ENCODE results near the gene DIPK1A. TPM values are rescaled to one million over a fixed set of nuclear protein-coding genes. Genes with fewer than 3 reads are reported as not detected.

The DIPK1A gene
- total RNA-seq, 1 donor from 2014 or later: 4.6 TPM

- ATAC-seq (no peak), DNase-seq (no peak)
- Histone ChIP-seq H3K9me3 (no peaks in the 10 kb centered on the region), H3K4me1 (peaks cover 7% of the 10 kb centered on the region), H3K4me3 (no peak overlapping the region), H3K36me3 (no peaks in the 10 kb centered on the region), H3K27ac (no peak overlapping the region), H3K27me3 (no peaks in the 10 kb centered on the region)
- no peak for TF ChIP-seq CTCF (IDR thresholded peaks at IDR 0.05)
- intact Hi-C loops (cut with DNase I): no loop called here
Measured at GRCh38 chr1:92808381-92808780, 152.9 kb downstream of the DIPK1A start.

GRCh38 chr1:92805216-92805615, 156.0 kb downstream of the DIPK1A start:
- no peak overlapping the region for H3K4me3 ChIP-seq
- no peak for TF ChIP-seq CTCF (IDR thresholded peaks at IDR 0.05)
- no peaks in the 10 kb centered on the region for H3K36me3 ChIP-seq
- intact Hi-C loops (cut with DNase I): no loop called here
- H3K4me1 ChIP-seq: peaks cover 7% of the 10 kb centered on the region
- peak overlapping the region; percentile 73 for H3K27ac ChIP-seq
- ATAC-seq: no peak
- DNase-seq: no peak
- H3K9me3 ChIP-seq: no peaks in the 10 kb centered on the region
- H3K27me3 ChIP-seq: no peaks in the 10 kb centered on the region

GRCh38 chr1:92804721-92805201, 156.5 kb downstream of the DIPK1A start:
- peak; percentile 76 for DNase-seq
- Histone ChIP-seq H3K4me1 (peaks cover 7% of the 10 kb centered on the region), H3K9me3 (no peaks in the 10 kb centered on the region), H3K4me3 (no peak overlapping the region), H3K36me3 (no peaks in the 10 kb centered on the region), H3K27me3 (no peaks in the 10 kb centered on the region), H3K27ac (peak overlapping the region; percentile 73)
- ATAC-seq: peak; percentile 99
- no peak for TF ChIP-seq CTCF (IDR thresholded peaks at IDR 0.05)
- intact Hi-C loops (cut with DNase I): no loop called here

GRCh38 chr1:92803140-92803887, 157.9 kb downstream of the DIPK1A start:
- TF ChIP-seq CTCF (IDR thresholded peaks at IDR 0.05): no peak
- Histone ChIP-seq H3K36me3 (no peaks in the 10 kb centered on the region), H3K9me3 (no peaks in the 10 kb centered on the region), H3K4me1 (peaks cover 7% of the 10 kb centered on the region), H3K4me3 (no peak overlapping the region), H3K27me3 (no peaks in the 10 kb centered on the region), H3K27ac (peak overlapping the region; percentile 32)
- ATAC-seq: no peak
- intact Hi-C loops (cut with DNase I): no loop called here
- DNase-seq: no peak

GRCh38 chr1:92797961-92798360, 163.3 kb downstream of the DIPK1A start:
- intact Hi-C loops (cut with DNase I): no loop called here
- no peak for TF ChIP-seq CTCF (IDR thresholded peaks at IDR 0.05)
- ATAC-seq: no peak
- Histone ChIP-seq H3K36me3 (no peaks in the 10 kb centered on the region), H3K4me3 (no peak overlapping the region), H3K27ac (no peak overlapping the region), H3K27me3 (no peaks in the 10 kb centered on the region), H3K9me3 (no peaks in the 10 kb centered on the region), H3K4me1 (no peaks in the 10 kb centered on the region)
- no peak for DNase-seq
